GM23248 (cell line): ENCODE data around the gene NDUFAB1. TPM values are rescaled to one million over a fixed set of nuclear protein-coding genes. Genes with fewer than 3 reads are reported as not detected.

Source experiments
- DNase-seq: peaks from one replicate; pipeline ENCODE4 v3.0.0-alpha.2; 2015
- H2AFZ ChIP-seq: fragments of 200-600 bp; sonication (generic); 2 replicates; pipeline ENCODE4 v1.6.1; 2016; ENCODE audit warnings: antibody characterized with exemption
- H3F3A ChIP-seq: fragments of 200-600 bp; sonication (generic); 2 replicates; pipeline ENCODE4 v1.6.1; 2016; ENCODE audit warnings: mild to moderate bottlenecking, antibody characterized with exemption, mixed run types; ENCODE audit not compliant: insufficient read depth
- H3K27ac ChIP-seq: fragments of 200-600 bp; sonication (generic); 2 replicates; pipeline ENCODE4 v1.5.1; 2016; ENCODE audit warnings: mild to moderate bottlenecking
- H3K27me3 ChIP-seq: fragments of 200-600 bp; sonication (generic); replicated peaks from 2 replicates; pipeline ENCODE4 v1.6.1; 2016; ENCODE audit warnings: mild to moderate bottlenecking; ENCODE audit not compliant: insufficient read depth
- H3K36me3 ChIP-seq: fragments of 200-600 bp; sonication (generic); 2 replicates; pipeline ENCODE4 v1.6.1; 2016; ENCODE audit warnings: low read depth, mild to moderate bottlenecking
- H3K4me1 ChIP-seq: fragments of 200-600 bp; sonication (generic); 2 replicates; pipeline ENCODE4 v1.6.1; 2016; ENCODE audit warnings: mild to moderate bottlenecking; ENCODE audit not compliant: insufficient read depth
- H3K4me2 ChIP-seq: fragments of 200-600 bp; sonication (generic); one replicate; pipeline ENCODE4 v1.6.1; 2016; ENCODE audit warnings: mild to moderate bottlenecking; ENCODE audit not compliant: unreplicated experiment
- H3K4me3 ChIP-seq: fragments of 200-600 bp; sonication (generic); 2 replicates; pipeline ENCODE4 v1.5.1; 2016; ENCODE audit warnings: mild to moderate bottlenecking
- H3K79me2 ChIP-seq: fragments of 200-600 bp; sonication (generic); 2 replicates; pipeline ENCODE4 v1.6.1; 2016; ENCODE audit warnings: mild to moderate bottlenecking; ENCODE audit not compliant: insufficient read depth
- H3K9ac ChIP-seq: fragments of 200-600 bp; sonication (generic); 2 replicates; pipeline ENCODE4 v1.6.1; 2016; ENCODE audit warnings: mild to moderate bottlenecking
- H3K9me2 ChIP-seq: fragments of 200-600 bp; sonication (generic); 2 replicates; pipeline ENCODE4 v1.6.1; 2016; ENCODE audit warnings: mixed run types, mild to moderate bottlenecking, moderate library complexity; ENCODE audit not compliant: insufficient read depth
- H3K9me3 ChIP-seq: fragments of 200-600 bp; sonication (generic); one replicate; pipeline ENCODE4 v1.6.1; 2017; ENCODE audit warnings: low read depth
- H4K20me1 ChIP-seq: fragments of 200-600 bp; sonication (generic); 2 replicates; pipeline ENCODE4 v1.6.0; 2016; ENCODE audit not compliant: insufficient read depth
- EZH2 ChIP-seq: fragments of 200-600 bp; sonication (generic); IDR thresholded peaks from 2 replicates; pipeline ENCODE4 v1.6.1; 2018; ENCODE audit warnings: antibody characterized with exemption, mild to moderate bottlenecking; ENCODE audit not compliant: insufficient read depth, poor library complexity, severe bottlenecking
- EZH2phosphoT487 ChIP-seq: fragments of 200-600 bp; sonication (generic); IDR thresholded peaks from 2 replicates; pipeline ENCODE4 v1.6.1; 2018; ENCODE audit warnings: antibody characterized with exemption, moderate library complexity, mild to moderate bottlenecking, low read depth; ENCODE audit not compliant: insufficient read depth
- WGBS, 2 experiments: methylation state at CpG; one replicate each; pipeline ENCODE4 v1.1.6; 2015 to 2017; ENCODE audit warnings: low lambda C conversion rate in 2 of 2, low coverage in 1 of 2; ENCODE audit errors: missing lambda C conversion rate in 2 of 2; 5-methylcytosine and 5-hydroxymethylcytosine counted together
- in situ Hi-C: fragments of 300-500 bp; cut with MboI; formaldehyde crosslinking; loops from 2 replicates; pipeline ENCODE4 v1.15.0; 2020
- polyA plus RNA-seq: library from polyadenylated mRNA; unstranded; fragments of >200 nt; fragmentation: Nextera tagmentation; extraction: Ambion mirVana; gene quantifications from 2 replicates; pipeline ENCODE4 v1.2.1, GENCODE V29; 2016
- total RNA-seq: library from RNA; depleted of rRNA; stranded (reverse); fragments of >200 nt; shearing (Covaris generic); gene quantifications from 2 replicates; pipeline ENCODE4 v1.2.3, GENCODE V29; 2014

NDUFAB1 gene
- total and polyA plus RNA-seq, 2 experiments from 2014 or later: 78.9 to 235 TPM

- Histone ChIP-seq H3K36me3 (peaks cover 48% of the 10 kb centered on the region), H2AFZ (no peak overlapping the region), H3K9me2 (no peaks in the 10 kb centered on the region), H3K4me1 (no peaks in the 10 kb centered on the region), H4K20me1 (no peaks in the 10 kb centered on the region; the same call in 1 of the 2 replicates), H3K27me3 (no peaks in the 10 kb centered on the region), H3K9me3 (no peaks in the 10 kb centered on the region), H3K9ac (no peak overlapping the region), H3K4me2 (no peak overlapping the region), H3K4me3 (no peak overlapping the region), H3K27ac (no peak overlapping the region), H3K79me2 (peaks cover 34% of the 10 kb centered on the region), H3F3A (peaks cover 3% of the 10 kb centered on the region)
- DNase-seq: no peak
- WGBS, 2 experiments: 84 to 89% methylated on average over 8 of the region's 8 CpGs
- no peak for TF ChIP-seq EZH2
- no peak for TF ChIP-seq EZH2phosphoT487
- in situ Hi-C loops: no loop called here
These were observed 25.0 kb downstream of the NDUFAB1 start for GRCh38 chr16:23570992-23571632.

- TF ChIP-seq EZH2phosphoT487: no peak
- no peak for TF ChIP-seq EZH2
- Histone ChIP-seq H4K20me1 (no peaks in the 10 kb centered on the region), H3K9me3 (no peaks in the 10 kb centered on the region), H3K27ac (no peak overlapping the region), H3K9ac (no peak overlapping the region), H3K27me3 (no peaks in the 10 kb centered on the region), H3K4me1 (no peaks in the 10 kb centered on the region), H2AFZ (no peak overlapping the region), H3K79me2 (peaks cover 63% of the 10 kb centered on the region), H3K4me3 (no peak overlapping the region), H3K4me2 (no peak overlapping the region), H3F3A (no peaks in the 10 kb centered on the region), H3K36me3 (peaks cover 65% of the 10 kb centered on the region), H3K9me2 (no peaks in the 10 kb centered on the region)
- 96 to 97% methylated on average over 3 of the region's 3 CpGs for WGBS, 2 experiments
- no peak for DNase-seq
- in situ Hi-C loops: no loop called here
These were observed 28.5 kb downstream of the NDUFAB1 start for GRCh38 chr16:23567602-23568001.

DNA sequence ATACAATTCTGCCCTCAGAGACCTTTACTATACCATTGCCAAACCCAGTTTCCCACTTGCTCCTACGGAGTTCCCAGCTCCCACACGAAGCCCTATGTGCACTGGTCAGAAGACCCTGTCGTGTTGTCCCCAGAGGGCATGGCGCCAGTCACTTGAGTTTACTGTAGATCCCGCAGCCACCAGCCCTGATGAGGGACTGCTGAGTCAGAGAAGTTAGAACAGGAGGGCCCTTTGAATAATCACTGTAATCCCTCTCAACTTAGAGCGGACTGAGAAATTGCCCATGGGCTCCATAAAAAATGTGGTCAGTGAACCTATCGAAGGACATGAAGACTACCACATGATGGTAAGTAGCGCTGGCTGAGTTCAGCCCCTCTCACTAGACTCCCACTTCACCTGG is 29.4 kb downstream of the NDUFAB1 start:
- Histone ChIP-seq H3K36me3 (peaks cover 74% of the 10 kb centered on the region), H3K9ac (no peak overlapping the region), H3K79me2 (peaks cover 71% of the 10 kb centered on the region), H3K4me2 (no peak overlapping the region), H3K9me2 (no peaks in the 10 kb centered on the region), H3K4me1 (no peaks in the 10 kb centered on the region), H2AFZ (no peak overlapping the region), H3K4me3 (no peak overlapping the region), H3K9me3 (no peaks in the 10 kb centered on the region), H4K20me1 (no peaks in the 10 kb centered on the region), H3K27me3 (no peaks in the 10 kb centered on the region), H3K27ac (no peak overlapping the region), H3F3A (no peaks in the 10 kb centered on the region)
- DNase-seq: no peak
- 96 to 98% methylated on average over 8 of the region's 8 CpGs for WGBS, 2 experiments
- TF ChIP-seq EZH2 (no peak), EZH2phosphoT487 (no peak)
- in situ Hi-C loops: no loop called here

DNA sequence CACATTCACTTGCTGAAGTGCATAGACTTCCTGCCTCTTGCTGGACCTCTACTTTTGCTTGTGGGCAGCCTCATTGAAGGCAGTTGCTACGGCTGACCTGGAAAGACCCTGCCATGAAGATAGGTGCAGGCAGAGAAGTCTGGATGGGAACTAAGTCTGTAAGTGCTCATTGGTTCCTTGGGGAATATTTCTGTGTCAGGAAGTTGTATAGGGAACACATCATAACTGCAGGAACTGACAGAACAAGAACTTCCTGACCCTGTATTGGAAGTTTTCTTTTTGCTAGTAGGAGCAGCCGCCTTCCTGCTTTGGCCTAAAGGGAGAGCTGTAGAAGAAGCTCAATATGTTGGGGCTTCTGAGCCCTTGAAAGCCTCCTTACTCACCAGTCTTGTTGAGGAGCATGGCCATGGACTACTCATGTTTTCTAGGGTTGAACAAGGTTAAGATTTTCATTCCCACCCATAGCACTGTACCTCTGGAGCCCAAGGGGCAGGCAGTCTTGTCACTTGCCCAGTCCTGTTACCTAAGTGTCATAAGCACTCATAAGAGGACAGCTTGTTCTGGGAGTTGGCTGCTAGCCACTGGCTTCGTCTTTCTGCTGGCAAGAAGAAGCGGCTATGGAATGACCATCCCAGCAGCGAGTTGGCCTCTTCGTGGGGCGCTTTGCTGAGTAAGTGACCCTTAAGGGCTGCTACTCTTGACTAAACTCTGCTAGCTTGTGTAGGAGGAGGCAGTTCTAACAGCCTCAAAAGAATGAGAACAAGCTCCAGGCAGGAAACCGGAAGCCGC is 31.3 kb downstream of the NDUFAB1 start:
- Histone ChIP-seq H3K36me3 (peaks cover 85% of the 10 kb centered on the region), H3K4me2 (no peak overlapping the region), H3K27ac (no peak overlapping the region), H3K9ac (no peak overlapping the region), H2AFZ (no peak overlapping the region), H3K79me2 (peaks cover 85% of the 10 kb centered on the region), H3K9me2 (no peaks in the 10 kb centered on the region), H3F3A (no peaks in the 10 kb centered on the region), H3K27me3 (no peaks in the 10 kb centered on the region), H4K20me1 (no peaks in the 10 kb centered on the region), H3K4me3 (no peak overlapping the region), H3K4me1 (no peaks in the 10 kb centered on the region), H3K9me3 (no peaks in the 10 kb centered on the region)
- in situ Hi-C loops: no loop called here
- TF ChIP-seq EZH2 (no peak), EZH2phosphoT487 (no peak)
- DNase-seq: no peak
- 91 to 92% methylated on average over 9 of the region's 9 CpGs for WGBS, 2 experiments
